ENCODE measurements around the gene SLC6A18.
"Not testable (repeated sequence)": the region's sequence is repeated elsewhere in the genome, so short reads cannot be mapped to it uniquely, and the experiment has no call there.

The SLC6A18 gene

GRCh38 chr5:1279443-1280151, 54.4 kb downstream of the SLC6A18 start:
- DNase-seq = no peak

- DNase-seq = peak; percentile 45
Measured at GRCh38 chr5:1280177-1281037, 55.2 kb downstream of the SLC6A18 start.

GRCh38 chr5:1281038-1281882, 56.1 kb downstream of the SLC6A18 start:
- no peak for DNase-seq

GRCh38 chr5:1282131-1282992, 57.2 kb downstream of the SLC6A18 start:
- DNase-seq = peak; percentile 20

GRCh38 chr5:1282993-1283728, 58.0 kb downstream of the SLC6A18 start:
- DNase-seq = not testable (repeated sequence)

- not testable (repeated sequence) for DNase-seq
Measured at GRCh38 chr5:1283729-1284041, 58.5 kb downstream of the SLC6A18 start.

- not testable (repeated sequence) for DNase-seq
Measured at GRCh38 chr5:1284336-1284970, 59.3 kb downstream of the SLC6A18 start.

- no peak for DNase-seq
Measured at GRCh38 chr5:1285141-1285540, 60.0 kb downstream of the SLC6A18 start.

- DNase-seq = no peak
Measured at GRCh38 chr5:1285883-1286291, 60.7 kb downstream of the SLC6A18 start.

- no peak for DNase-seq
Measured at GRCh38 chr5:1288439-1289335, 63.5 kb downstream of the SLC6A18 start.

GRCh38 chr5:1289559-1289958, 64.4 kb downstream of the SLC6A18 start:
- not testable (repeated sequence) for DNase-seq

GRCh38 chr5:1290956-1291355, 65.8 kb downstream of the SLC6A18 start:
- DNase-seq = not testable (repeated sequence)

- no peak for DNase-seq
Measured at GRCh38 chr5:1291611-1292080, 66.5 kb downstream of the SLC6A18 start.

GRCh38 chr5:1292139-1292538, 67.0 kb downstream of the SLC6A18 start:
- no peak for DNase-seq

GRCh38 chr5:1292846-1293415, 67.8 kb downstream of the SLC6A18 start:
- peak; percentile 32 for DNase-seq

- peak; percentile 36 for DNase-seq
Measured at GRCh38 chr5:1293416-1294205, 68.4 kb downstream of the SLC6A18 start.

GRCh38 chr5:1294206-1294834, 69.1 kb downstream of the SLC6A18 start:
- no peak for DNase-seq
